Osteocyte (in vitro differentiated cells): ENCODE measurements around the gene MMADHC. TPM values are rescaled to one million over a fixed set of nuclear protein-coding genes. Genes with fewer than 3 reads are reported as not detected.

Experiments used
- DNase-seq: peaks from one replicate; pipeline ENCODE4 v3.0.0; 2021; ENCODE audit warnings: mixed read lengths; ENCODE audit not compliant: unreplicated experiment; ENCODE audit errors: extremely low spot score
- H3K27ac Mint-ChIP-seq: one replicate; pipeline ENCODE4 v1.8.0; 2021; ENCODE audit warnings: mild to moderate bottlenecking, mixed read lengths; ENCODE audit not compliant: unreplicated experiment
- H3K27me3 Mint-ChIP-seq: one replicate; pipeline ENCODE4 v1.8.0; 2021; ENCODE audit warnings: mixed read lengths; ENCODE audit not compliant: unreplicated experiment
- H3K36me3 Mint-ChIP-seq: one replicate; pipeline ENCODE4 v1.8.0; 2021; ENCODE audit warnings: mixed read lengths; ENCODE audit not compliant: unreplicated experiment
- H3K4me1 Mint-ChIP-seq: one replicate; pipeline ENCODE4 v1.8.0; 2021; ENCODE audit warnings: mixed read lengths; ENCODE audit not compliant: unreplicated experiment
- H3K4me3 Mint-ChIP-seq: one replicate; pipeline ENCODE4 v1.8.0; 2021; ENCODE audit warnings: mild to moderate bottlenecking, moderate library complexity, mixed read lengths; ENCODE audit not compliant: unreplicated experiment
- H3K9me3 Mint-ChIP-seq: one replicate; pipeline ENCODE4 v1.8.0; 2021; ENCODE audit warnings: mixed read lengths; ENCODE audit not compliant: unreplicated experiment
- CTCF ChIP-seq: fragments of 200-600 bp; sonication (generic); IDR thresholded peaks from 2 replicates; pipeline ENCODE4 v1.5.0; 2021; ENCODE audit warnings: antibody characterized with exemption, mild to moderate bottlenecking, moderate library complexity
- total RNA-seq: library from RNA; stranded (reverse); gene quantifications from 2 replicates; pipeline ENCODE4 v1.2.1, GENCODE V29; 2021

MMADHC gene
- total RNA-seq, 1 donor from 2014 or later, result 96.6 TPM

- Mint-ChIP-seq H3K27ac (no peak overlapping the region), H3K27me3 (no peaks in the 10 kb centered on the region), H3K9me3 (no peaks in the 10 kb centered on the region), H3K4me1 (no peaks in the 10 kb centered on the region), H3K36me3 (no peaks in the 10 kb centered on the region), H3K4me3 (no peak overlapping the region)
- TF ChIP-seq CTCF, result no peak
- DNase-seq, result no peak
Measured at GRCh38 chr2:149540138-149540537, 47.4 kb downstream of the MMADHC start.

- Mint-ChIP-seq H3K36me3 (no peaks in the 10 kb centered on the region), H3K9me3 (no peaks in the 10 kb centered on the region), H3K4me3 (no peak overlapping the region), H3K27me3 (no peaks in the 10 kb centered on the region), H3K4me1 (no peaks in the 10 kb centered on the region), H3K27ac (no peak overlapping the region)
- TF ChIP-seq CTCF, result no peak
- DNase-seq, result no peak
Measured at GRCh38 chr2:149538138-149538833, 49.3 kb downstream of the MMADHC start.

- no peak for TF ChIP-seq CTCF
- Mint-ChIP-seq H3K4me3 (no peak overlapping the region), H3K27ac (no peak overlapping the region), H3K36me3 (no peaks in the 10 kb centered on the region), H3K4me1 (no peaks in the 10 kb centered on the region), H3K27me3 (no peaks in the 10 kb centered on the region), H3K9me3 (no peaks in the 10 kb centered on the region)
- no peak for DNase-seq
Measured at GRCh38 chr2:149537092-149537726, 50.4 kb downstream of the MMADHC start.

GRCh38 chr2:149536649-149537048, 50.9 kb downstream of the MMADHC start:
- Mint-ChIP-seq H3K9me3 (no peaks in the 10 kb centered on the region), H3K27ac (no peak overlapping the region)

More at GRCh38 chr2:149536649-149537048, 50.9 kb downstream of the MMADHC start:
- no peak for TF ChIP-seq CTCF
- no peaks in the 10 kb centered on the region for H3K27me3 Mint-ChIP-seq
- DNase-seq, result no peak
- H3K4me3 Mint-ChIP-seq, result no peak overlapping the region
- no peaks in the 10 kb centered on the region for H3K4me1 Mint-ChIP-seq
- no peaks in the 10 kb centered on the region for H3K36me3 Mint-ChIP-seq
